HG03432 (cell line): Measurements from ENCODE around the gene BCAS3.

Experiments used
- ATAC-seq: cut with Tn5 transposase; IDR thresholded peaks from one replicate; pipeline ENCODE4 v1.9.1; 2021; ENCODE audit warnings: mild to moderate bottlenecking, moderate library complexity; ENCODE audit not compliant: unreplicated experiment

The BCAS3 gene

DNA sequence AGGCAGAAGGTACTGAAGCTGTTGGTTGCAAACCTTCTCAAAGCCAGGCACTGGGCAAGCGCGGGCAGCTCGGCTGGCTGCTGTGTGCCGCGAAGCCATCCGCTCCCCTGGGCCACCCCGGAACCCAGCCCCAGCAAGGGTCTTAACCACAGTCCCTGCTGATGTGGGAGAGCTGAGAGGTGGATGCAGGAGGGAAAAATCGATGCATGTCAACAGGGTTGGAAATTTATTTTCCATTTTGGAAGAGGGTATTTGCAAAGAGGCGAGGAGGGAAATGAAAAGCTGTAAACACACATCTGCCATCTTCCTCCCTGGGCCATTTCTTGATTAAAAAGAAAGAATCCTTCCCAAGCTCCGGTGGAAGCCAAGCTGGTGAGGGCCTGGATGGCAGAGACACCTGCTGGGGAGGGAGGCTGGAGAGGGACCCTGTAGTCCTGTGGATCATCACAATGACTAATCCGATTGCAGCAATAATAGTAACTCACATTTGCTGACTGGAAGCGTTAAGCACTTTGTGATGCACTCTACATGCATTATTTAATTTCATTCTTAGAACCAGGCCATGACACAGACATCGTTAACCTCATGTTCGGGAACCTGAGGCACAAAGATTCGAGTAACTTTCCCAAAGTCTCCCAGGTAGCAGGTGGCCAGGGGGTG, 708.1 kb downstream of the BCAS3 start:
- ATAC-seq, result no peak

DNA sequence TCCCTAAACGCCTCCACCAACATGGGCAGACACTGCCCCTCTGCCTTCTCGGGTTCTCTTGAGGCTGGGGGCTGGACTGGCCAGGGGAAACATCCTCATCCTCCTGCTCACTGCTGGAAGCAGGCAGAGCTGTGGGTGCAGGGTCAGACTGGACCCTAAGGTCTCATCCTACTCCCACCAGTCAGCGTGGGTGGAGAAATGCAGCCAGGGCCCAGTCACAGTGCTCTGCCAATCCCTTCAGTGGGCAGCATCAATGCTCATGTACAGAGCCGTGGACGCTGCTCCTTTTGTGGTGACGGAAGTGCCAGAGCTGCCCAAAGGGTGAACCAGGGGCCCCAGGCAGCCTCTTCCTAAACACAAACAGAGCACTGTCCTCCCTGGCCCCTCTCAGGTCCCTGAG, 708.6 kb downstream of the BCAS3 start:
- ATAC-seq, result no peak

DNA sequence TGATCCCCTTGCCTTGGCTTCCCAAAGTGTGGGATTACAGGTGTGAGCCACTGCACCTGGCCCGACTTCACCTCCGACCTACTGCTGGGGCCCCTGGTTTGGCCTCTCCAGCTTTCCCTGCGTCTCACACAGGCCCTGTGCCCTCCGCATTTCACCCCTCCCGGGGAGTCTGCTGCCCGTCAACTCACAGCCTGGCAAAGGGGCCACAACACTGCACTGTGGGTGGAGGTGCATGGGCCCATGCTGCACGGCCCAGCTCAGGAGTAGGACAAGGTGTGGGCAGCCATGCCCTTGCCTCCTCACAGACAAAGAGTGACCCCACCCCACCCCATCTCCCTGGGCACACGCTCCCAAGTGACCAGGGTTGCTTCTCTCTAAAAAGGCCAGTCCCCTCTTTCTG, 709.4 kb downstream of the BCAS3 start:
- ATAC-seq, result no peak

DNA sequence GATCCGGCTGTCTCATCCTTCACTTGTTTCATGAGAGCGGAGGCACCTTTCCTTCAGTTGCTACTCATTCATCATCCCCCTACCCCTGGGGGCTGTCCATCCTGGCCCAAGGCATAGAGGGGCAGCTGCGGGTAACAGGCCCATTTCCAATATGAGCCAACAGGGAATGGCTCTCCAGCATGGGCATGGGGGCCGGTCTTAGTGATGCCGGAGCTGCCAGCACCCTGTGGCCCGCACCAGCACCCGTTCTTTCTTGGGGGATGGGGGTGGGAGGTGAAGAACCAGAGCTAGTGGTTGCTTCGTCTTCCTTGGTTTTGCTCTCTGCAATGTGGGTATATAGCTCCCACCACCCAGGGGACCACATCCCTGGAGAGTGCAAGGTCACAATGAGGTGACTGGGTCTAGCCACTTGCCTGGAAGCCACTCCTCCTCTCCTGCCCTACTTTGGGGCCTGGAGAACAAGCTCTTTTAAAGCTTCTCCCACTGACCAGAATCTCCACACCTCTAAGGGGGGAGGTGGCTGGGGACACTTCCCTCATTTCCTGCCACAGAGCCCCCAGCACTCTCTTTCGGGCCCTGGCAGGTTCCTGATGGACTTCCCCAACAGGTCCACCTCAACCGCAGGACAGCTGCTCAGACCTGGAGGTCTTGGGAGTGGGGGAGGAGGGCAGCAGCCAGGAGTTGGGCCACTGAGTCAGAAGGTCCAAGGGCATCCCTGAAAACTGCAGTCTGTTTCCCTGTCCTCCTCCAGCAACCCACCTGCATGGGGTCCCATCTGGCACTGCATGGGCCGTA, 710.1 kb downstream of the BCAS3 start:
- ATAC-seq, result no peak

DNA sequence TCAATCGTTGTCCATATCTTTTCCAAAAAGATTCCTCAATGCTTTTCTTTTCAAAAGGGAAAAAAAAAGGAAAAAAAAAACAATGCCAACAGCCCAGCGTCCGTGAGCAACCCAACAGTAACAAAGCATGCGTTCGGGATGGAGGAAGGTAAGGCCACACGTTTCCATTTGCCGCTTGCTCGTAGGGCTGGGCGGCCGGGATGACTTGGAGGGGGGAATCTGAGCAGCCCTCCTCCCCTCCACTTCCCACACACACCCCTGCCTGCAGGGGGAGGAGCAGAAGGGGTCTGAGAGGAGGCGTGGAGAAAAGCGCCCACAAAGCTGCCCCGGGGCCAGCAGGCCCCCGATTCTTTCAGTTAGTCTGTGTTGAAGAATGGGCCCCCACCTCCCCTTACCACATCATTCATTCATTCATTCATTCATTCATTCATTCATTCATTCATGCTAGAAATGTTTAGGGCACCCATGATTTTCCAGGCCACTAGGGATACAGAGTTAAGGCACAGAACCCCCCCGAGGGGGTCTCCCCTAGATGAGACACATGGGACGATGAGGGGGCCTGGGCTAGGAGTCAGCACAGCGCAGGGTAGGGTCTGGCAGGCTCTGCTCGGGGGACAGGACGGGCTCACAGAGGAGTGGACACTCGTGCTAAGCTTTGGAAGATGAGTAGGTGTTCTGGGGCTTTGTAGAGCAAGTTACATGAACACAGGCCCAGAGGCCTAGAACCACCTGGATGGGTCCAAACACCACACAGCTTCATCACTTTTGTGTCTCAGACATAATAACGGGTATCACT, 711.1 kb downstream of the BCAS3 start:
- no peak for ATAC-seq

DNA sequence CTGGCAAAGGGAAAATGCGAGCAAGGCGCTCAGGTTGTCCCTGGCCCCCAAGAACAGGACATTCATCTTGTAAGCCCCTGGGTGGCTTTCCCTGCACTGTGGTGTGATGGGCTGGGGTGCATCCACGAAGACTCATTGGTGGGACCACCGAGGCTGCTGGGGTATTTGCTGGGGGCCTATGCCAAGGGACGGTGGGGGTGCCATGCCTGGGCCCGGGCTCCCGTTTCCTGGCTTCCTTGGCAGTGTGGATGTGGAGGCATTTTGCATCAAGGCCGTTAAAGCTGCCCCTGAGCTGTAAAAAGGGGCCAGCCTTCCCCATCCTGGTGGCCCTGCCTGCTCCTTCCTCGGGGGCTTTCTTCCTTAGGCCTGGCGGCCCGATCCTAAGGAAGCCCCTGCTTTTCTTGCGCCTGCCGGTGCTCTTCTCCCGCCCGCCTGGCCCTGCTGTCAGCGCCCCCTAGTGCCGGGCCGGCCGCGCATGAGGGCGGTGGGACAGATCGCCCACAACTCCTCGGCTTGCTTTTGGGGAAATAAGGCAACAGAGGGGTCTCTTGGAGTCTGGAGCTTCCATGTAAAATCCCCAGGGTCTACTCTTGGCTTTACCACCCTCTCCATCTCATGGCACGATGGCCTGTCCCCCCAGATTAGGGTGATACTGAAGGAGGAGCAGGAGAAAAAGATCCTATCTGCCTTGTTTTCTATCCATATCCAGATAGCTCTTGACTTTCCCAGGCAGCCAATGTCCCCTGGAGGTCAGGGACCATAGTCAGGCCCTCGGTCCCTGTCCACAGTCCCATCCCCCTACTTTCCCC, 712.2 kb downstream of the BCAS3 start:
- no peak for ATAC-seq

DNA sequence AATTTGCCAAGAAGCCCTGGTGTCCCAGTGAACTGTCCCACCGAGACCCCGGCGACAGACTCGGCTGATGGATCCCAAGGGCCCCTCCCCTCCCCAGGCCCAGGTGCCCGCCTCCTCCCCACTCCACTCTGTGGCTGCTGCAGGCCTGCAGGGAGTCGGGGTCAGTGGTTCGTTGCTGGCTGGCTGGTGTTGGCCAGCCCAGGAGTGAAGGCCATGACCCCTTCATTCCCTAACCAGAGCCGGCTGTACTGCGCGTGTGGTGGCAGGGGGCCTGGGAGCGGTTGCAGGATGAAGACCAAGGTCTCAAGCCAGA, 712.8 kb downstream of the BCAS3 start:
- ATAC-seq, result no peak

DNA sequence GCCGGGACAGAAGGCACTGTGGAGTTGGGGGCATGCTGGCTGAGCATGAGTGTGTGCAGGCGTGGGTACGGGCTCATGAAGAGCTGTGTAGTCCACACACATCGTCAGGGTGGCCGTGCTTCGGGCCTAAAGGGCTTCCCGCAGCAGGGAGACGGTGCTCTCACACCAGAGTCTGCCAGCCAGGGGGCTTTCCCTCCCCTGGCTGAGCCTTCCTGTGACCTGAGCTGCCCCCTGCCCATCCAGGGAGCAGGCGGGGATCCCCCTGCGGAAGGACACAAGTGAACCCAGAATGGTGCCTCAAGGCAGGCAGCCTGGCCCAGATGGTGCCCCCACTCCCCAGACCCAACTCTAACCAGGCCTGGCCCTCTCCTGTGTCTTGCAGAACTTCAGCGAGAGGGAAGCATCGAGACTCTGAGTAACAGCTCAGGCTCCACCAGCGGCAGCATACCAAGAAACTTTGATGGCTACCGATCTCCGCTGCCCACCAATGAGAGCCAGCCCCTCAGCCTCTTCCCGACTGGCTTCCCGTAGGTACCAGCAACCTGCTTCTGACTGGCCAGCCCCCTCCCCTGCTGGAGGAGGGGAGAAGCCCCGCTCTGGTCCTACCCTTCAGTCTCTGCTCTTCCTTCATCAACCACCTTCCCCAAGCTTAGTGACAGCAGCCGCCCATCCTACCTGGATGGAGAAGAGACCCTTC, 714.1 kb downstream of the BCAS3 start:
- no peak for ATAC-seq

DNA sequence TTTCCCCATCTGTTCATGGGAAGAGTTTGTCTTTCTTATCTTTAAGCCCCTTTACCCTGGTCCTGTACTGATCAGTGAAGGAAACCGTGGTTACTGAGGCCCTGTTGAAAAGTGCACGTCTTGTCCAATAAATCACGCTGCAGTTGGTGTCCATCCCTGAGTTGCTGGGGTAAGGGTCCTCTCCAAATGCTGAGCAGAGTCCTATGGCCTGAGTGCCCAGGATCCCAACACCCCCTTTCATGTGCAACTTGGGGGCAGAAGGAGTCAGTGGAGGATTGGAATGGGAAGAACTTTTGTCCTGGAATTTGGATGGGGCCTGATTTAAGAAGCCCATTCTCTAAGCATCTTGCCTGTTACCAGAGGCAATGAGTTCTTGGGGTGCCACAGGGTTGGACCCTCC, 715.0 kb downstream of the BCAS3 start:
- ATAC-seq, result no peak

DNA sequence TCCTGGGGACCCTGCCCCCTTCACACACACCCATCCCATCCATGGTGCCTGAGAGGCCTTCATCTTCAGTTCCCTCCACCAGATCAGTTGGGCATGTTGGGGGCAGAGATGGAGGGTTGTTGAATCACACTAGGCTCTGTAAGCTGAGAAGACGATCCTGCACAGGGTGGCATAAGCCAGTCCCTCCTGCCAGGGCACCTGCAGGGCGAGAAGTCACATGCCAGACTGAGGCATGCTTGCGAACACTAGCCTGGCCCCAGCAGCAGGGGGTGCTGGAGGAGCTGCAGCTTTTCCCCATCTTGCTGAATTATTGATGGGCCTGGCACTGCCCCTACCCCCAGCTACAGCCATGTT, 715.9 kb downstream of the BCAS3 start:
- no peak for ATAC-seq

DNA sequence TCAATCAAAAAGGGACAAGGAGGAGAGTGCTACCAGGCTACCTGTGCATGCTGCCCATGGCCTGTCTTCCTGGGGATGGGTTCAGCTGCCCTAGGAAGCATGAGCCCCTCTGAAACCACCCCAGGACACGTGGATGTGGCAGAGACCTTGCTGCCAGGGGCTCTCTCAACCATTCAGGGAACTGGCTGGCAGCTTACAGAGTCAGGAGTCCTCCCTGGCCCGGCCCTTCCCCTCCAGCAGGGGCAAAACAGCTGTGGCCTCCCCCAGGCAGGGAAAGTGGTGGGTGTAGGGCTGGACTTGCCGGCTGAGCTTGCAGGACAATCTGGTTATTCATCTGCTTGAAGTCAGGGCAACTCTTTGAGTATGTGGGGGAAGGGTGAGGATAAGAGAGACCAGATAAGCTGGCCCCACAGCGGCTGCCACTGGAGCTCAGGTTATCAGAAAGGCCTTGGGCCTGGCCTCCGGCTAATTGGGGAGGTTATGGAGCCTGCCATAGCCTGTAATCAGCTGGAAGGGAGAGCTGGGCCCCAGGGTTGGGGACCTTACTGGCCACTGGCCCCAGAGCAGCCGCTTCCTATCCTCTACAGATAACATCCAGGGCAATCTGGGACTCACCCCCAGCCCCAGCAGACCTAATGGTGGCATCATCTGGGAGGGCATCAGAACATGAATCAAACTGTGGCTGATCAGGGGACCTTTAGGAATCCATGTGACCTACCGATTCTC, 716.4 kb downstream of the BCAS3 start:
- ATAC-seq, result no peak

DNA sequence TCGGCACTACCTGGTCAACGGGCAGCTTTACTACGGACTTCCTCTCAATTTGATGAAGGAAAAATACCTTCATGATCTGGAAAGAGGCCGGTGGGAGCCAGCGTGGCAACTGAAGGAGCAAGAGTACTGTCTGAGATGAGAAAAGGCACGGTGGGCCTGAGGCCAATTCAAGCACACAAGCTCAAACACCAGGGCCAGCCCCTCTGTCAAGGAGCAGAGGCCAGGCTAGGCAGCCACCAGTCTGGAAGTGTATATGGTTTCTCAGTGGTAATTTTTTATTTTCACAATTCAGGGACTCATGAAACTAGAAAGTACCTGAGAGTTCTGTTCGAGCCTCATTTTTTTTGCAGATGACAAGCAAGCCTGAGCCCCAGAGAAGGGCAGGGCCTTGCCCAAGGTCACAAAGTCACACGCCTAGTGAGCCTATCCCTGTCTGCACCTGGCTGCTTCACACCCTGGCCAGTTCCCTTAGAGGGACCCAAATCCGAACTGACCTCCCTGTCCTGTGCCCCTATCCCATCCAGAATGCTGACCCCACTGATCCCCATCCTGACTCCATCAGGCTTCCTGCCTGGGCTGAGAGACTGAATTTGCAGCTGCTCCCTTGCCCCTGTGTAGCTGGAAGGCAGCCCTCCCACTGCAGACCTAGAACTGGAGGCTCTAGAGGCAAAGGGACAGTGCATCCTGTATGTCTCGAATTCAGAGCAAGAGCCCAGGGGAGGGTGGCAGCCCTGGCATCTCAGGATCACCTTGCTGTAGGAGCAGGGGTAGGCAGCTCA, 717.2 kb downstream of the BCAS3 start:
- no peak for ATAC-seq

DNA sequence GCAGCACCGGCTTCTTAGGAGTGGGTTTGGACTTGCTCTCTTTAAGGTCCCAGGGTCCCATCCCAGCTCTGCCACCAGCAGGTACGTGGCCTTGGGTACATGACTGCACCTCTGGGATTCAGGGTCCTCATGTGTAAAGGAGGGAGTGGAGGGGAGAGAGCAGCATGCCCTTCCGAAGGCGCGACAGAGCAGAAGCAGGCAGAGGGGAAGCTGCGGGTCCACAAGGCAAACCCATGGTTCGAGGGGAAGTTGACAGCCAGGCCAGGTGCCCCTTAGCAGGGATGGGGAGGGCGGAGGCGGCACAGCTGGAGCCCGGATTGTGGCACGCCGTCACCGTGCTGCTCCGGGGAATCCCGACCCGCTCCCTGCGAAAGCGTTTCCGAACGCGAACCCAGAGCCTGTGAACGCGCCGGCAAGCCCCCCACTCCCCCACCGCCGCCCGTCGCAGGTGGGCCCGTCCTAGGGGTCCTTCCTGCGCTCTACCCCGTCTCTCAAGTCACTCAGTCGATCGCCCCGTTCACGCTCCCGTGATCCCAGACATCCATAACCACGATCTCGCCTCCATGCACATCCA, 717.8 kb downstream of the BCAS3 start:
- ATAC-seq, result no peak

DNA sequence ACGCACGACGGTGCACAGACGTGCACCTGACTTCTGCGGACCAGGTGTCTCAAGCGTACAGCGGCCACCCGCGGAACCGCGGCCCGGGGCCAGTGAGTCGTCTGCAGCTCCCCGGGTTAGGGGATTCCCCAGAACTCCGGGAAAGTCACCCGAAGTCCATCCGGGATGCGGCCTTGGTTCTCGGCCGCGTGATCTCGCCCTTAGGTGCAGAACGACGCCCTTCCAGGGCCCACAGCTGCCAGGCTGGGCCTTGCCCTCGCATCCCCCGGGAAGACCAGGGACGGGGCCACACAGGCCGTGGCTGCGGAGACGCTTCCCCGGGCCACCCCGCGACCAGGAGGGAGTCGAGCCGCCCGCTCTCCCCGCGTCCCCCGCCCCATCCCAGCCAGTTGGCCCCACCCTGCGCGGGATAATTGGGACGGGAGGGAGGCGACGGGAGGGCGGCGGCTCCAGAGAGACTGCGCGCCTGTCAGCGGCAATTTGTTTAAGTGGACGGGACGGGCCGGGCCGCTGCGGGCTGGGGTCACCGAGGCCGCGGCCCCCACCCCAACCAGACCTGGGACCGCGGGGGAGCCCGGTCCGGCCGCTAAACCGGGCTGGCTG, 718.4 kb downstream of the BCAS3 start:
- ATAC-seq, result no peak

DNA sequence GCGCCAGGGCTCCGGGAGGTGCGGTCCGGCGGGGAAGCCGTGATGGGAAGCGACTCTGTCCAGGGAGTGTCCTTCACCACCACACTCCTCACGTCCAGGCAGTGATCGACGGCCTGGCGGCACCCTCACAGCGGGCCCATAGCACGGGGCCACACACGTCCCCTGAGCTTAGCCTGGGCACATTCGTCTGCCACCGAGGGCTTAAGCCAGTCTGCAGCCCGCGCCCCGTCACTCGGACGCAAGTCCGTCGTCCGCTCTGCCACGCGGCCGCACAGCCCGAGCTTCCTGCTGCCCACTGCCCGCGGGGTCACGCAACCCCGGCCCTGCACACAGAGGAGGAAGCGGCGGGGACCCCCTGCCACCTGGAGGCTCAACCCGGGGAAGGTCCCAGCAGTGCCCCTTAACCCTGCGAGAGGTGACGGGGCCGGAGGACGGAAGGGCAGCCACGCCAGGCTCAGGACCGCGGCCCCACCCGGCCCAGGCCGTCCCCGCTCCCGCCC, 719.0 kb downstream of the BCAS3 start:
- no peak for ATAC-seq

DNA sequence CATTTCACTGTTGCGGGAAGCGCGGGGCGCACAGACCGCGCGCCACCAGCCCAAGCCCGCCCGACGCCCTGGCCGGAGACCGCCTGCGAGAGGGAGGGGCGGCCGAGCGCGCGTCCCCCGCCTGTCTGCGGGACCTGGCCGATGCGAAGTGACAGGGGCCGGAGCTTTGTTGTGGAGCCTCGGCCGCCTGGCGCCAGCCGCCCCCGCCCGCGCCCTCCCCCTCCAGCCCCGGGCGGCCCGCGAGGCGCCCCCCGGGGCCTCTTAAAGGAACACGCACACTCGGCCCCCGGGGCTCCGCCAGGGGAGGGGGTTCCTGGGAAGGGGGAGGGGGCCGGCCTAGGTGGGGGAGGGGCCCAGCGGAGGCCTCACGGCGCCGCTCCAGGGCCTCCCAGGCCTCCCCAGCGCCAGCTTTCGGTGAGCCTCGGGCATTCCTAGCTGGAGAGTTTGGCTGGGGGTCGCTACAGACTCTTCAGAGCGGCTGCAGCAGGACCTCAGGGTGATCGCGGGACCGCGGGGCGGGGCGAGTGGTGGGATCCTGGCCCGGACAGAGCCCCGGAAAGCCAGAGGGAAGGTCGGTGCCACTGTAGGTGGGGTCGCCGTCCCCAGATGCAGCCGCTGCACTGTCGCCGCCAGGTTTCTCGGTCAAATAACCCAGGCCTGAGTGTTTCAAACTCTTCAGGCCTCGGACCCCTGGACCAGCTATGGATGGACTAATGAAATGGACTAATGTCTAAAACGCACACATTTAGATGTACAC, 719.6 kb downstream of the BCAS3 start:
- ATAC-seq, result no peak

DNA sequence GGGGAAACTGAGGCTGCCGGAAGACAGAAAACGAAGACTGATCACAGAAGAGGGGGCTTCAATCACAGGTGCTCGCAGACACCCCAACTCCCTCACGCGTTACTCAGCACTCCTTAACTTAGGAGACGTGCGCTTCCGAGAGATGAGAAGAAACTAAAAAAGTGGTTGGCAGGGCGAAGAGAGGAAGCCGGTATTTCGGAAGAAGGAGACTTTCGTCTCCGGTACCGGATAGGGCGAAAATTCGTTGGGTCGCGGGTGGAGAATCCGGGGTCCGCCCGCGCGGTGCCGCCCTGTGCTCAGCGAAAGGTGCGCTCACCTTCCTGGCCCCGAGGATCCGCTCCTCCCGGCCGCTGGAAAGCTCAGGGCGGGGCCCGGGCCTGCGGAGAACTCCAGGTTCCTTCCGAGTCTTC, 721.1 kb downstream of the BCAS3 start:
- ATAC-seq, result no peak
